Upper lobe of left lung (tissue), 6 donors: ENCODE results near the gene IQGAP1. TPM values are rescaled to one million over a fixed set of nuclear protein-coding genes. Genes with fewer than 3 reads are reported as not detected.
A peak's percentile ranks its signal among the peaks of the same experiment; 100 is the strongest.

Experiments
- ATAC-seq, 2 donors: fragments of 200-7000 bp; cut with Tn5 transposase; one replicate each; pipeline ENCODE4 v1.9.1; 2022; ENCODE audit warnings: mild to moderate bottlenecking in 2 of 2, moderate library complexity in 2 of 2; ENCODE audit not compliant: low FRiP score in 2 of 2
- DNase-seq, 2 donors: peaks; one replicate each; pipeline ENCODE4 v3.0.0-alpha.2; 2019 to 2020
- H3K27ac ChIP-seq, 4 donors: fragments of 200-600 bp; sonication (generic); one replicate each; pipeline ENCODE4 v1.5.1; 2016 to 2019
- H3K27me3 ChIP-seq, 4 donors: fragments of 200-600 bp; sonication (generic); one replicate each; pipeline ENCODE4 v1.5.1; 2017 to 2019
- H3K36me3 ChIP-seq, 4 donors: fragments of 200-600 bp; sonication (generic); one replicate each; pipeline ENCODE4 v1.5.1; 2016 to 2019
- H3K4me1 ChIP-seq, 4 donors: fragments of 200-600 bp; sonication (generic); one replicate each; pipeline ENCODE4 v1.5.1; 2018 to 2019
- H3K4me3 ChIP-seq, 4 donors: fragments of 200-600 bp; sonication (generic); one replicate each; pipeline ENCODE4 v1.5.1; 2017 to 2019; ENCODE audit warnings: mild to moderate bottlenecking in 2 of 4, moderate library complexity in 1 of 4
- H3K9me3 ChIP-seq, 4 donors: fragments of 200-600 bp; sonication (generic); one replicate each; pipeline ENCODE4 v1.5.1; 2018 to 2019
- CTCF ChIP-seq, 6 experiments: fragments of 450-650 bp in 4 of 6; fragments of 200-600 bp in 2 of 6; sonication (generic) in 2 of 6; IDR thresholded peaks; one replicate each; pipeline ENCODE4 v1.5.1; 2016 to 2019; ENCODE audit warnings: antibody characterized with exemption in 6 of 6
- EP300 ChIP-seq, 4 donors: sonication (generic); formaldehyde crosslinking; IDR thresholded peaks; one replicate each; pipeline ENCODE4 v1.5.1; 2017; ENCODE audit warnings: antibody characterized with exemption in 4 of 4, control low read depth in 2 of 4
- POLR2A ChIP-seq, 4 donors: fragments of 450-650 bp; IDR thresholded peaks; one replicate each; pipeline ENCODE4 v1.5.1; 2016 to 2017; ENCODE audit warnings: antibody characterized with exemption in 4 of 4, mild to moderate bottlenecking in 2 of 4
- POLR2AphosphoS5 ChIP-seq, 2 donors: sonication (generic); formaldehyde crosslinking; IDR thresholded peaks; one replicate each; pipeline ENCODE4 v1.5.1; 2017; ENCODE audit warnings: antibody characterized with exemption in 2 of 2
- WGBS, 2 donors: methylation state at CpG; one replicate each; pipeline ENCODE4 v1.1.5; 2017 to 2018; 5-methylcytosine and 5-hydroxymethylcytosine counted together
- total RNA-seq, 6 donors: library from RNA; depleted of rRNA in 4 of 6; stranded (reverse); fragments of >200 nt in 4 of 6; gene quantifications; one replicate each; pipeline versions ENCODE4 v1.1.0 to v1.2.1, GENCODE V29; 2016 to 2021
- donor health status: DM: no; HTN: no; CAD: no; lungs with moderate emphysema.
- donor health status: DM: no; HTN: yes; CAD: no; lungs with severe emphysema.

Gene IQGAP1
- 100 to 1,000 TPM; 216 to 502 (median 344) TPM for total RNA-seq

- DNase-seq (peak; percentile 98 to 99), ATAC-seq (peak; percentile 98 to 100)
- Histone ChIP-seq H3K4me3 (peak within 1 kb of the TSS; percentile 69 to 98 (median 88)), H3K4me1 (peaks cover 23 to 38% (median 32%) of the 10 kb centered on the region in 4 donors), H3K36me3 (peaks cover 6 to 17% (median 8%) of the 10 kb centered on the region in 4 donors), H3K27me3 (no peaks in the 10 kb centered on the region), H3K27ac (peak within 1 kb of the TSS; percentile 98 to 100 (median 99)), H3K9me3 (no peaks in the 10 kb centered on the region)
- TF ChIP-seq CTCF (IDR thresholded peaks at IDR 0.05) (no peak), POLR2A (IDR thresholded peaks at IDR 0.05) (peak; percentile 53 to 96 (median 84)), EP300 (IDR thresholded peaks at IDR 0.05) (peak in 1 of 4 donors; percentile 12), POLR2AphosphoS5 (IDR thresholded peaks at IDR 0.05) (peak; percentile 89 to 97)
- WGBS, 2 donors, result 15 to 34% methylated on average over 9 to 16 of the region's 62 CpGs
Observed at GRCh38 chr15:90387534-90388461, at the start of gene IQGAP1. Gene IQGAP1, plus strand, starts transcription at chr15:90388242. Its CDS starts 100 bp downstream, at chr15:90388342.

GRCh38 chr15:90338532-90338931 is 49.5 kb upstream of the IQGAP1 start:
- 80 to 92% methylated on average over 1 of the region's 1 CpG for WGBS, 2 donors
- no peak for ATAC-seq

GRCh38 chr15:90340345-90340744 is 47.7 kb upstream of the IQGAP1 start:
- no peak for TF ChIP-seq CTCF (IDR thresholded peaks at IDR 0.05)
- TF ChIP-seq POLR2A (IDR thresholded peaks at IDR 0.05), result no peak
- no peak for TF ChIP-seq POLR2AphosphoS5 (IDR thresholded peaks at IDR 0.05)
- H3K27ac ChIP-seq, result no peak overlapping the region
- no peak for ATAC-seq

More at GRCh38 chr15:90338532-90338931, 49.5 kb upstream of the IQGAP1 start:
- DNase-seq, result no peak
- Histone ChIP-seq H3K27me3 (no peaks in the 10 kb centered on the region), H3K4me3 (no peak overlapping the region), H3K27ac (no peak overlapping the region), H3K36me3 (no peaks in the 10 kb centered on the region), H3K4me1 (peaks cover 0 to 20% (median 14%) of the 10 kb centered on the region in 4 donors), H3K9me3 (no peaks in the 10 kb centered on the region)
- no peak for TF ChIP-seq POLR2A (IDR thresholded peaks at IDR 0.05)
- TF ChIP-seq EP300 (IDR thresholded peaks at IDR 0.05), result no peak
- no peak for TF ChIP-seq POLR2AphosphoS5 (IDR thresholded peaks at IDR 0.05)
- TF ChIP-seq CTCF (IDR thresholded peaks at IDR 0.05), result no peak

GRCh38 chr15:90343302-90343790 is 44.7 kb upstream of the IQGAP1 start:
- no peaks in the 10 kb centered on the region for H3K27me3 ChIP-seq
- WGBS, 2 donors, result 78 to 87% methylated on average over 5 of the region's 5 CpGs
- DNase-seq (no peak), ATAC-seq (no peak)
- no peaks in the 10 kb centered on the region for H3K9me3 ChIP-seq
- TF ChIP-seq CTCF (IDR thresholded peaks at IDR 0.05) (no peak), POLR2A (IDR thresholded peaks at IDR 0.05) (no peak), POLR2AphosphoS5 (IDR thresholded peaks at IDR 0.05) (no peak), EP300 (IDR thresholded peaks at IDR 0.05) (no peak)
- H3K4me3 ChIP-seq, result no peak overlapping the region
- H3K4me1 ChIP-seq, result peaks cover 0 to 9% (median 6%) of the 10 kb centered on the region in 4 donors
- no peak overlapping the region for H3K27ac ChIP-seq
- H3K36me3 ChIP-seq, result no peaks in the 10 kb centered on the region

More at GRCh38 chr15:90340345-90340744, 47.7 kb upstream of the IQGAP1 start:
- Histone ChIP-seq H3K4me3 (no peak overlapping the region), H3K27me3 (no peaks in the 10 kb centered on the region), H3K4me1 (peaks cover 0 to 20% (median 14%) of the 10 kb centered on the region in 4 donors), H3K36me3 (no peaks in the 10 kb centered on the region), H3K9me3 (no peaks in the 10 kb centered on the region)
- WGBS, 2 donors, result 74 to 81% methylated on average over 6 of the region's 6 CpGs
- peak in 1 of 2 donors; percentile 32 for DNase-seq
